ENCODE measurements around the gene NEXN.

GRCh38 chr1:77940921-77941570 lies 52.6 kb downstream of the NEXN start:
- TF ChIP-seq CTCF (IDR thresholded peaks at IDR 0.05) (no peak), POLR2A (IDR thresholded peaks at IDR 0.05) (no peak)

All from prostate gland (tissue), 2 donors.